ENCODE data around the gene FNDC3A. TPM values are rescaled to one million over a fixed set of nuclear protein-coding genes. Genes with fewer than 3 reads are reported as not detected.
"Not testable (repeated sequence)": the region's sequence is repeated elsewhere in the genome, so short reads cannot be mapped to it uniquely, and the experiment has no call there.

Gene FNDC3A
- total RNA-seq, 1 experiment from 2014 or later, result 48.6 TPM

GRCh38 chr13:49134305-49134704 is 158.6 kb downstream of the FNDC3A start:
- DNase-seq (ENCODE audit: low read depth), result no peak

GRCh38 chr13:49137138-49137643 is 161.5 kb downstream of the FNDC3A start:
- not testable (repeated sequence) for DNase-seq (ENCODE audit: low read depth)

GRCh38 chr13:49140910-49141611 is 165.3 kb downstream of the FNDC3A start:
- DNase-seq (ENCODE audit: low read depth), result no peak

- DNase-seq (ENCODE audit: low read depth), result peak; percentile 65
These were observed 171.2 kb downstream of the FNDC3A start for GRCh38 chr13:49146950-49147355.

- DNase-seq (ENCODE audit: low read depth), result no peak
These were observed 172.7 kb downstream of the FNDC3A start for GRCh38 chr13:49148405-49148804.

- not testable (repeated sequence) for DNase-seq (ENCODE audit: low read depth)
These were observed 182.4 kb downstream of the FNDC3A start for GRCh38 chr13:49157955-49158584.

- DNase-seq (ENCODE audit: low read depth), result not testable (repeated sequence)
These were observed 187.4 kb downstream of the FNDC3A start for GRCh38 chr13:49163162-49163561.

- DNase-seq (ENCODE audit: low read depth), result no peak
These were observed 189.0 kb downstream of the FNDC3A start for GRCh38 chr13:49164712-49165111.

GRCh38 chr13:49165798-49166752 is 190.4 kb downstream of the FNDC3A start:
- DNase-seq (ENCODE audit: low read depth), result no peak

GRCh38 chr13:49171359-49171758 is 195.6 kb downstream of the FNDC3A start:
- DNase-seq (ENCODE audit: low read depth), result no peak

- DNase-seq (ENCODE audit: low read depth), result no peak
These were observed 208.1 kb downstream of the FNDC3A start for GRCh38 chr13:49183672-49184325.

- DNase-seq (ENCODE audit: low read depth), result no peak
These were observed 208.9 kb downstream of the FNDC3A start for GRCh38 chr13:49184621-49185020.

- no peak for DNase-seq (ENCODE audit: low read depth)
These were observed 209.6 kb downstream of the FNDC3A start for GRCh38 chr13:49185264-49185663.

- no peak for DNase-seq (ENCODE audit: low read depth)
These were observed 215.2 kb downstream of the FNDC3A start for GRCh38 chr13:49190901-49191300.

- no peak for DNase-seq (ENCODE audit: low read depth)
These were observed 230.9 kb downstream of the FNDC3A start for GRCh38 chr13:49206641-49207040.

- no peak for DNase-seq (ENCODE audit: low read depth)
These were observed 232.9 kb downstream of the FNDC3A start for GRCh38 chr13:49208619-49209018.

GRCh38 chr13:49210114-49210513 is 234.4 kb downstream of the FNDC3A start:
- no peak for DNase-seq (ENCODE audit: low read depth)

- DNase-seq (ENCODE audit: low read depth), result no peak
These were observed 235.0 kb downstream of the FNDC3A start for GRCh38 chr13:49210669-49211068.

GRCh38 chr13:49213539-49213938 is 237.8 kb downstream of the FNDC3A start:
- no peak for DNase-seq (ENCODE audit: low read depth)

- DNase-seq (ENCODE audit: low read depth), result no peak
These were observed 238.5 kb downstream of the FNDC3A start for GRCh38 chr13:49213997-49214916.

Measured in M059J (cell line).